ENCODE results near the gene IZUMO1R. TPM values are rescaled to one million over a fixed set of nuclear protein-coding genes. Genes with fewer than 3 reads are reported as not detected.
"Not testable (repeated sequence)": the region's sequence is repeated elsewhere in the genome, so short reads cannot be mapped to it uniquely, and the experiment has no call there.

IZUMO1R gene
- total RNA-seq, 2 experiments from 2014 or later: not detected

GRCh38 chr11:94332814-94333213 is 28.4 kb downstream of the IZUMO1R start:
- POLR2A ChIA-PET: no interaction called here
- no peak for DNase-seq
- H3K36me3 Mint-ChIP-seq (ENCODE audit: low read depth): no peaks in the 10 kb centered on the region
- H3K27ac Mint-ChIP-seq: no peak overlapping the region
- H3K9me3 Mint-ChIP-seq: no peaks in the 10 kb centered on the region
- no peak overlapping the region for H3K4me3 Mint-ChIP-seq
- CTCF ChIA-PET: no interaction called here
- H3K4me1 Mint-ChIP-seq: no peaks in the 10 kb centered on the region
- peaks cover 4% of the 10 kb centered on the region for H3K27me3 Mint-ChIP-seq

DNA sequence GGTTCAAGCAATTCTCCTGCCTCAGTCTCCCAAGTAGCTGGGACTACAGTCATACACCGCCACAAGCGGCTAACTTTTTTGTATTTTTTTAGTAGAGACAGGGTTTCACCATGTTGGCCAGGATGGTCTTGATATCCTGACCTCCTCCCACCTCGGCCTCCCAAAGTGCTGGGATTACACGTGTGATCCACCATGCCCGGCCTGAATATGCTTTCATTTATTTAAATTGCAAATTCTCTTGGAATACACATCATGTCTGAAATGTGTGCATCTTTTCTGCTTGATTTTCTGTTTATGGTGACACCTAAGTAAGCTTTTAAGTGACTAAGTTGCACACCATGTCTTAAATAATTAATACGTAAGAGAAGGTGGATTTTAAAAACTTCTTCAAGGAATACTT is 31.7 kb downstream of the IZUMO1R start:
- Mint-ChIP-seq H3K36me3 (ENCODE audit: low read depth) (no peaks in the 10 kb centered on the region), H3K9me3 (no peaks in the 10 kb centered on the region), H3K27me3 (peaks cover 4% of the 10 kb centered on the region), H3K4me1 (no peaks in the 10 kb centered on the region), H3K4me3 (no peak overlapping the region), H3K27ac (no peak overlapping the region)
- DNase-seq: no peak
- POLR2A ChIA-PET: no interaction called here
- CTCF ChIA-PET: no interaction called here

DNA sequence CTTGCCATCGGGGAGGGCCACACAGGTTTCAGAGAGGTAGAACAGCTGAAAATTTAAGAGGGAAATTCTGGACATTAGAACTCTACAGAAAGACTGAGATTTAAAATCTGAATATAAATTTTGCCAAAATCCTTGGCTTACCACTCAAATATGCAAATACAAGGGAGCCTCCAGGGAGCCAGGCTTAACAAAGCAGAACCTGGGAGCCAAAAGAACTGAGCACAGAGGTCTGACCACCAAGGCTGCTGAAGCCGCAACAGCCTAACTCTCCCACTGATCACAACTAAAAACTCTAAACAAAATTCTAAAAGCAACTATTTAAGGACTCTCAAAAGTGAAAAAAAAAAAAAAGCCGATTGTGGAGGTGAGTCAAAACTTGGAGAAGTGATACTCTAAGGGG is 34.3 kb downstream of the IZUMO1R start:
- CTCF ChIA-PET: no interaction called here
- Mint-ChIP-seq H3K36me3 (ENCODE audit: low read depth) (no peaks in the 10 kb centered on the region), H3K9me3 (no peaks in the 10 kb centered on the region), H3K27me3 (peaks cover 4% of the 10 kb centered on the region), H3K4me1 (no peaks in the 10 kb centered on the region), H3K27ac (no peak overlapping the region), H3K4me3 (no peak overlapping the region)
- no peak for DNase-seq
- POLR2A ChIA-PET: interaction anchor here (0.6 kb wide), 1 partner anchor 69 kb away, joined by 3 read pairs; no protein-coding TSS in a partner anchor

GRCh38 chr11:94342250-94342649 is 37.9 kb downstream of the IZUMO1R start:
- Mint-ChIP-seq H3K27ac (no peak overlapping the region), H3K4me3 (no peak overlapping the region), H3K36me3 (ENCODE audit: low read depth) (no peaks in the 10 kb centered on the region), H3K4me1 (no peaks in the 10 kb centered on the region), H3K9me3 (no peaks in the 10 kb centered on the region), H3K27me3 (peaks cover 2% of the 10 kb centered on the region)
- ChIA-PET CTCF (no interaction called here), POLR2A (no interaction called here)
- no peak for DNase-seq

DNA sequence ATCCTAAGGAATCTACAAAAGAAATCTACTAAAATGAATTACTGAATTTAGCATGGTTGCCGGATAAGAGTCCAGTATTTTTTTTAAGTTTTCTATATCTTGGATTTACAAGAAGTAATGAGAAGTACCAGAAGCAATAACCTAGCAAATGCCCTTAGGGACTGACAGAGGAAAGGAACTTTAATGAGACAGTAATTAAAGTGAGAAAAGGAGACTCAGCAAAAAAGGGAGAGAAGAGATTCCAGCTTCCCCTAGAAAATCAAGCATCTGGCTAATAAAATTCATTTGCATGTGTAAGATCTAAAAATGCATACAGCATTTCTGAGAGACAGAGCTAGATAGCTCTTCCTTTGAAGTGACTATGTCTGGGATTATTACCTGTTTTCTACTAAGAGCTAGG is 39.1 kb downstream of the IZUMO1R start:
- H3K9me3 Mint-ChIP-seq: no peaks in the 10 kb centered on the region
- ChIA-PET POLR2A (interaction anchor here (0.6 kb wide), 1 partner anchor 26 kb away, joined by 3 read pairs; no protein-coding TSS in a partner anchor), CTCF (no interaction called here)
- DNase-seq: no peak
- H3K4me1 Mint-ChIP-seq: no peaks in the 10 kb centered on the region
- no peak overlapping the region for H3K4me3 Mint-ChIP-seq
- H3K27ac Mint-ChIP-seq: no peak overlapping the region
- H3K36me3 Mint-ChIP-seq (ENCODE audit: low read depth): no peaks in the 10 kb centered on the region
- peaks cover 2% of the 10 kb centered on the region for H3K27me3 Mint-ChIP-seq

- H3K9me3 Mint-ChIP-seq; CTCF ChIA-PET; H3K4me3 Mint-ChIP-seq; POLR2A ChIA-PET; H3K27me3 Mint-ChIP-seq; H3K27ac Mint-ChIP-seq; H3K36me3 Mint-ChIP-seq (ENCODE audit: low read depth); DNase-seq; H3K4me1 Mint-ChIP-seq: not testable (repeated sequence)
These were observed 41.9 kb downstream of the IZUMO1R start for GRCh38 chr11:94346311-94346710.

- H3K27me3 Mint-ChIP-seq; H3K4me1 Mint-ChIP-seq; POLR2A ChIA-PET; H3K9me3 Mint-ChIP-seq; H3K4me3 Mint-ChIP-seq; H3K36me3 Mint-ChIP-seq (ENCODE audit: low read depth); H3K27ac Mint-ChIP-seq; DNase-seq; CTCF ChIA-PET: not testable (repeated sequence)
These were observed 46.6 kb downstream of the IZUMO1R start for GRCh38 chr11:94350850-94351563.

Other genes with a start within 250 kb of the IZUMO1R start
- gene PANX1, start 175.7 kb upstream of the IZUMO1R start, total RNA-seq: 10 to 100 TPM; 13.2 to 13.9 TPM
- under 1 TPM; 0.05 to 0.06 TPM for gene GPR83, start 96.8 kb downstream of the IZUMO1R start, total RNA-seq
- gene MRE11, start 189.3 kb downstream of the IZUMO1R start, total RNA-seq: 10 to 100 TPM; 38.4 to 44.2 TPM
- gene ANKRD49, start 189.4 kb downstream of the IZUMO1R start, total RNA-seq: 10 to 100 TPM; 30.3 to 36.8 TPM
- gene C11orf97, start 207.9 kb downstream of the IZUMO1R start, total RNA-seq: not detected
- 1 to 10 TPM; 7.1 to 7.8 TPM for gene FUT4, start 239.3 kb downstream of the IZUMO1R start, total RNA-seq

All from activated CD4-positive, alpha-beta T cell treated with anti-CD3 and anti-CD28 coated beads, Interleukin-2, amount 10 ng/mL, durations not matched to agents 7 days and 5 days (primary cell).